Endothelial cell of umbilical vein (primary cell): ENCODE results near the gene C9orf153. TPM values are rescaled to one million over a fixed set of nuclear protein-coding genes. Genes with fewer than 3 reads are reported as not detected.

Source experiments
- BruUV-seq: library from RNA; stranded (reverse); fragments of 400-500 nt; replicated peaks from 2 replicates; lab custom pipeline; 2021; lab: Mats Ljungman, UMichigan
- CTCF ChIA-PET: fragments of 300-600, 350-600 bp; sonication (Branson Sonifier 250); formaldehyde crosslinking; loops from one replicate; lab custom pipeline; 2021; ENCODE audit warnings: antibody characterized with exemption, inconsistent platforms; lab: Charles Lee
- POLR2A ChIA-PET: fragments of 300-600, 350-600 bp; sonication (Branson Sonifier 250); formaldehyde crosslinking; loops from one replicate; lab custom pipeline; 2021; ENCODE audit warnings: antibody characterized with exemption, inconsistent platforms; lab: Charles Lee
- DNase-seq: peaks from one replicate; pipeline ENCODE4 v3.0.0-alpha.2; 2011; ENCODE audit warnings: low read depth, low spot score
- FAIRE-seq: peaks from 2 replicates; lab custom pipeline; 2011; peaks lifted over from hg19 to GRCh38; lab: Jason Lieb, UNC
- H2AFZ ChIP-seq: 2 replicates; pipeline ENCODE4 v1.6.0; 2012; ENCODE audit warnings: low read depth, low read length, control low read depth, inconsistent platforms
- H3K27ac ChIP-seq: 2 replicates; pipeline ENCODE4 v1.5.1; 2011; ENCODE audit warnings: low read depth, mild to moderate bottlenecking, control low read depth, low read length, moderate library complexity; ENCODE audit not compliant: insufficient read depth
- H3K27me3 ChIP-seq, 2 experiments: 2 replicates each; pipeline versions ENCODE4 v1.6.0 to v1.6.1; 2011; ENCODE audit warnings: low read length in 2 of 2, mixed read lengths in 1 of 2; ENCODE audit not compliant: control insufficient read depth in 2 of 2, insufficient read depth in 2 of 2
- H3K36me3 ChIP-seq, 2 experiments: 2 replicates in 1 of 2; 3 replicates in 1 of 2; pipeline ENCODE4 v1.5.1; 2011; ENCODE audit warnings: low read length in 2 of 2, mild to moderate bottlenecking in 1 of 2, moderate library complexity in 1 of 2; ENCODE audit not compliant: control insufficient read depth in 2 of 2, insufficient read depth in 2 of 2; ENCODE audit errors: extremely low read depth in 1 of 2
- H3K4me1 ChIP-seq: 3 replicates; pipeline ENCODE4 v1.5.1; 2011; ENCODE audit warnings: mild to moderate bottlenecking, low read length; ENCODE audit not compliant: control insufficient read depth, insufficient read depth; ENCODE audit errors: extremely low read depth
- H3K4me2 ChIP-seq: 2 replicates; pipeline ENCODE4 v1.6.1; 2011; ENCODE audit warnings: low read length, control low read depth, mixed read lengths; ENCODE audit not compliant: insufficient read depth
- H3K4me3 ChIP-seq, 3 experiments: fragments of 200-600 bp in 1 of 3; sonication (generic), shearing (Covaris generic) in 1 of 3; replicated peaks in 1 of 3; 2 replicates each; pipeline ENCODE4 v1.5.1; 2011 to 2016; ENCODE audit warnings: control low read depth in 3 of 3, low read length in 3 of 3, mild to moderate bottlenecking in 2 of 3, inconsistent platforms in 1 of 3, low read depth in 1 of 3, moderate library complexity in 1 of 3; ENCODE audit not compliant: insufficient read depth in 1 of 3
- H3K79me2 ChIP-seq: 2 replicates; pipeline ENCODE4 v1.6.0; 2012; ENCODE audit warnings: low read length, inconsistent platforms; ENCODE audit not compliant: control insufficient read depth, insufficient read depth
- H3K9ac ChIP-seq: replicated peaks from 2 replicates; pipeline ENCODE3; 2011; ENCODE audit warnings: low read length, control low read depth; ENCODE audit not compliant: insufficient read depth; ENCODE audit errors: extremely low read depth
- H3K9me1 ChIP-seq: replicated peaks from 3 replicates; pipeline ENCODE4 v1.6.0; 2011; ENCODE audit warnings: mild to moderate bottlenecking, low read length; ENCODE audit not compliant: control insufficient read depth, insufficient read depth; ENCODE audit errors: extremely low read depth
- H3K9me3 ChIP-seq: replicated peaks from 2 replicates; pipeline ENCODE4 v1.5.1; 2012; ENCODE audit warnings: low read length, inconsistent platforms; ENCODE audit not compliant: control insufficient read depth, insufficient read depth
- H4K20me1 ChIP-seq: replicated peaks from 2 replicates; pipeline ENCODE3; 2011; ENCODE audit warnings: mild to moderate bottlenecking, low read length; ENCODE audit not compliant: control insufficient read depth, insufficient read depth; ENCODE audit errors: extremely low read depth
- CTCF ChIP-seq, 2 donors: IDR thresholded peaks; 1 replicate in 1 of 2; 2 replicates in 1 of 2; pipeline ENCODE4 v1.5.1; 2011; ENCODE audit warnings: low read length in 2 of 2, mild to moderate bottlenecking in 2 of 2, moderate library complexity in 2 of 2, control low read depth in 1 of 2, inconsistent platforms in 1 of 2, low read depth in 1 of 2; ENCODE audit not compliant: insufficient read depth in 1 of 2; ENCODE audit errors: extremely low read depth in 1 of 2
- EZH2 ChIP-seq: IDR thresholded peaks from 2 replicates; pipeline ENCODE4 v1.6.1; 2012; ENCODE audit warnings: borderline replicate concordance, low read depth, mild to moderate bottlenecking, moderate library complexity, low read length, inconsistent platforms; ENCODE audit not compliant: severe bottlenecking
- FOS ChIP-seq: IDR thresholded peaks from 2 replicates; pipeline ENCODE4 v1.6.1; 2011; ENCODE audit warnings: mild to moderate bottlenecking, low read length, moderate library complexity, borderline replicate concordance; ENCODE audit not compliant: insufficient read depth
- GATA2 ChIP-seq: IDR thresholded peaks from 2 replicates; pipeline ENCODE4 v1.7.0; 2011; ENCODE audit warnings: low read depth, mild to moderate bottlenecking, moderate library complexity, mixed read lengths, low read length; ENCODE audit not compliant: insufficient read length, insufficient read depth
- JUN ChIP-seq: IDR thresholded peaks from 2 replicates; pipeline ENCODE4 v1.6.1; 2011; ENCODE audit warnings: borderline replicate concordance, low read depth; ENCODE audit not compliant: insufficient read length, insufficient read depth
- MAX ChIP-seq: IDR thresholded peaks from 2 replicates; pipeline ENCODE4 v1.6.1; 2011; ENCODE audit not compliant: insufficient read depth, insufficient read length
- MYC ChIP-seq: IDR thresholded peaks from one replicate; pipeline ENCODE4 v1.6.1; 2011; ENCODE audit warnings: mild to moderate bottlenecking, low read depth, low read length
- POLR2A ChIP-seq: IDR thresholded peaks from 2 replicates; pipeline ENCODE4 v1.6.1; 2012; ENCODE audit warnings: low read depth, mild to moderate bottlenecking, control low read depth, low read length
- POLR2AphosphoS5 ChIP-seq: IDR thresholded peaks from 2 replicates; pipeline ENCODE4 v1.6.1; 2012; ENCODE audit warnings: low read depth, mild to moderate bottlenecking, control low read depth, low read length, moderate library complexity; ENCODE audit not compliant: insufficient read depth
- dilution Hi-C: fragments of 300-500 bp; cut with MboI; formaldehyde crosslinking; loops from one replicate; pipeline ENCODE4 v1.15.0; 2019; ENCODE audit warnings: low sequenced_read_pairs; ENCODE audit not compliant: extremely low pct_ligation_motif_present
- intact Hi-C: fragments of 100-400 bp; cut with micrococcal nuclease; formaldehyde crosslinking; loops from one replicate; pipeline ENCODE4 v1.10.0; 2022
- polyA plus RNA-seq, 4 experiments: library from polyadenylated mRNA; depleted of rRNA in 3 of 4; stranded (reverse) in 3 of 4; unstranded in 1 of 4; fragments of >200 nt; gene quantifications; 2 replicates each; pipeline versions ENCODE4 v1.2.1 to v1.2.3, GENCODE V29; 2011 to 2012; ENCODE audit warnings: missing spikeins in 1 of 4
- total RNA-seq: library from RNA; stranded (reverse); gene quantifications from 2 replicates; pipeline ENCODE4 v1.2.3, GENCODE V29; 2021

C9orf153 gene
- total and polyA plus RNA-seq, 2 donors (not counting 3 experiments of a cell fraction or from before 2014, with no cell fraction given): 0.66 TPM; not detected in 1

GRCh38 chr9:86285261-86285660 is 25.8 kb upstream of the C9orf153 start:
- no peak for FAIRE-seq
- no TSS peak for BruUV-seq

More at GRCh38 chr9:86285261-86285660, 25.8 kb upstream of the C9orf153 start:
- no peaks in the 10 kb centered on the region for H4K20me1 ChIP-seq
- no peak overlapping the region for H3K9ac ChIP-seq
- CTCF ChIA-PET: no interaction called here
- POLR2A ChIA-PET: no interaction called here
- H3K9me3 ChIP-seq: no peaks in the 10 kb centered on the region
- H3K27me3 ChIP-seq: no peaks in the 10 kb centered on the region
- DNase-seq: no peak
- dilution Hi-C loops (no loop called here), intact Hi-C loops (no loop called here)
- H3K79me2 ChIP-seq: peaks cover 15% of the 10 kb centered on the region
- H3K27ac ChIP-seq: no peak overlapping the region
- H2AFZ ChIP-seq: no peak overlapping the region
- no peak overlapping the region for H3K4me2 ChIP-seq
- TF ChIP-seq EZH2 (no peak), JUN (no peak), POLR2A (no peak), FOS (no peak), GATA2 (no peak), POLR2AphosphoS5 (no peak), MAX (no peak), MYC (no peak), CTCF (IDR thresholded peaks at IDR 0.05; ENCODE audit: extremely low read depth in 1 of 2, insufficient read depth in 1 of 2, low read depth in 1 of 2, low read length in 2 of 2) (no peak)
- no peaks in the 10 kb centered on the region for H3K9me1 ChIP-seq
- peaks cover 11% of the 10 kb centered on the region for H3K4me1 ChIP-seq
- no peak overlapping the region for H3K4me3 ChIP-seq
- H3K36me3 ChIP-seq: no peaks in the 10 kb centered on the region
